ENCODE results near the gene CDYL.
"Not testable (repeated sequence)": the region's sequence is repeated elsewhere in the genome, so short reads cannot be mapped to it uniquely, and the experiment has no call there.

Gene CDYL

DNA sequence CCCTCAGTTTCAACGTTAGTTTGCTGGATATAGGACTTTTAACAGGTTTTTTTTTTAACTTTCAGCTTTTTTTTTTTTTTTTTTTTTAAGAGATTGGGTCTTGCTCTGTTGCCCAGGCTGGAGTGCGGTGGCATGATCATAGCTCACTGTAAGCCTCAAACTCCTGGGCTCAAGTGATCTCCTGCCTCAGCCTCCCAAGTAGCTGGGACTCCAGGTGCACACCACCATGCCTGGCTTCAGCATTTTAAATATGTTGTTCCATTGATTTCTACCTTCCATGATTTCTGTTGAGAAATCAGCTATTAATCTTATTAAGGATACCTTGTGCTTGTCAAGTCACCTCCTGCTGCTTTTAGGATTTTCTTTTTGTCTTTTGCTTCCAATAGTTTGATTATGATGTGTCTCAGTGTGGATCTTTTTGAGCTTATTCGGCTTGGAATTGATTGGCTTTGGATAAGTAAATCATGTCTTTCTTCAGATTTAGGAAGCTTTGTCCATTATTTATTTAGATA, 52.0 kb downstream of the CDYL start:
- peaks cover 8% of the 10 kb centered on the region for H3K9me3 ChIP-seq (ENCODE audit: control insufficient read depth, low read length)

DNA sequence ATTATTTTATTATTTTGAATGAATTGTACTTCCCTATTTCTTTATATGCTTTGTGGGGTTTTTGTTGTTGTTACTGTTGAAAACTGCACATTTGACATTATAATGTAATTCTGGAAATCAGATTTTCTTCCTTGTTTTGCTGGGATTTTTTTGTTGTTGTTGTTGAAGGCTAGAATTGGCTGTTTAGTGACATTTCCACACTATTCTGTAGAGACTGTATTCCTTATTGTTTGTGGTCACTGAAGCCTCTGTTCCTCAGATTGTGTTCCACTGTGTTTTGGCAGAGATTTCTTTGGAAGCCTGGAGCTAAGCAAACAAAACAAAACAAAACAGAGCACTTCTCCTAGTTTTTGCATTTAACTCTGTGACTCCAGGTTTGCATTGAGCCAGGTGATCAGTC, 52.9 kb downstream of the CDYL start:
- peaks cover 8% of the 10 kb centered on the region for H3K9me3 ChIP-seq (ENCODE audit: control insufficient read depth, low read length)
- no peak overlapping the region for H3K4me3 ChIP-seq (ENCODE audit: low read length)
- H3K36me3 ChIP-seq (ENCODE audit: control insufficient read depth, insufficient read depth, low read length): no peaks in the 10 kb centered on the region
- no peak overlapping the region for H3K9ac ChIP-seq (ENCODE audit: low read length)
- H3K27me3 ChIP-seq (ENCODE audit: control insufficient read depth, insufficient read depth, low read length): no peaks in the 10 kb centered on the region
- no peaks in the 10 kb centered on the region for H3K4me1 ChIP-seq (ENCODE audit: control insufficient read depth, insufficient read depth, low read length)

More for the DNA sequence above, 52.0 kb downstream of the CDYL start:
- H3K4me3 ChIP-seq (ENCODE audit: low read length): no peak overlapping the region
- H3K4me1 ChIP-seq (ENCODE audit: control insufficient read depth, insufficient read depth, low read length): no peaks in the 10 kb centered on the region
- H3K27me3 ChIP-seq (ENCODE audit: control insufficient read depth, insufficient read depth, low read length): no peaks in the 10 kb centered on the region
- H3K36me3 ChIP-seq (ENCODE audit: control insufficient read depth, insufficient read depth, low read length): no peaks in the 10 kb centered on the region
- no peak overlapping the region for H3K9ac ChIP-seq (ENCODE audit: low read length)

DNA sequence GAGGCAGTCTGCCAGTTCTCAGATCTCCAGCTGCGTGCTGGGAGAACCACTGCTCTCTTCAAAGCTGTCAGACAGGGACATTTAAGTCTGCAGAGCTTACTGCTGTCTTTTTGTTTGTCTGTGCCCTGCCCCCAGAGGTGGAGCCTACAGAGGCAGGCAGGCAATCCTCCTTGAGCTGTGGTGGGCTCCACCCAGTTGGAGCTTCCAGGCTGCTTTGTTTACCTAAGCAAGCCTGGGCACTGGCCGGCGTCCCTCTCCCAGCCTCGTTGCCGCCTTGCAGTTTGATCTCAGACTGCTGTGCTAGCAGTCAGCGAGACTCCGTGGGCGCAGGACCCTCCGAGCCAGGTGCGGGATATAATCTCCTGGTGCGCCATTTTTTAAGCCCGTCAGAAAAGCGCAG, 59.3 kb downstream of the CDYL start:
- not testable (repeated sequence) for H3K9ac ChIP-seq (ENCODE audit: low read length); H3K4me1 ChIP-seq (ENCODE audit: control insufficient read depth, insufficient read depth, low read length); H3K9me3 ChIP-seq (ENCODE audit: control insufficient read depth, low read length)

DNA sequence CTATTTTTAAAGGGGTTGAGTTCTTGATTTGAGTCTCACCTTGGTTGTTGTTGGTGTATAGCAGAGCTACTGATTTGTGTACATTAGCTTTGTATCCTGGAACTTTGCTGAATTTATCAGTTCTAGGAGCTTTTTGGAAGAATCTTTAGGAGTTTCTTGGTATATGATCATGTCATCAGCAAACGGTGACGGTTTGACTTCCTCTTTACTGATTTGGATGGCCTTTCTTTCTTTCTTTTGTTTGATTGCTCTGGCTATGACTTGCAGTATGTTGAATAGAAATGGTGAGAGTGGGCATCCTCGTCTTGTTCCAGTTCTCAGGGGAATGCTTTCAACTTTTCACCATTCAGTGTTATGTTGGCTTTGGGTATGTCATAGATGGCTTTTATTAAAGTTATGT, 64.0 kb downstream of the CDYL start:
- Histone ChIP-seq H3K27me3 (ENCODE audit: control insufficient read depth, insufficient read depth, low read length) (no peaks in the 10 kb centered on the region), H3K9ac (ENCODE audit: low read length) (no peak overlapping the region)

More for the DNA sequence above, 59.3 kb downstream of the CDYL start:
- H3K27me3 ChIP-seq (ENCODE audit: control insufficient read depth, insufficient read depth, low read length); H3K36me3 ChIP-seq (ENCODE audit: control insufficient read depth, insufficient read depth, low read length); H3K4me3 ChIP-seq (ENCODE audit: low read length): not testable (repeated sequence)

DNA sequence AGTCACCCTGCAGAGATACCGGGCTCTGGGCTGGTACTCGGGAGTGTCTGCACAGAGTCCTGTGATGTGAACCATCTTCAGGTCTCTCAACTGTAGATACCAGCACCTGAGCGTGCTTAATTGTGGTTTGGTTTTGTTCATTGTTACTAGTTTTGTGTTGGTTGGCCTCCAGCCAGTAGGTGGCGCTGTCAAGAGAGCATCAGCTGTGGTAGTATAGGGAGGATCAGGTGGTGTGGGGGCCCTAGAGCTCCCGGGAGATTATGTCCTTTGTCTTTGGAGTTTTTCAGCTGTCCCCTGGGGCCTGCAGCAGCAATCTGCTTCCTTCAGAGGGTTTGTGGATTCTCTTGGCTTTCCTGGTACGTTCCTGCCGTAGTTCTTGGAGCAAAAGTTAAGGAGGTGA, 67.9 kb downstream of the CDYL start:
- H3K9me3 ChIP-seq (ENCODE audit: control insufficient read depth, low read length): no peaks in the 10 kb centered on the region
- H3K4me1 ChIP-seq (ENCODE audit: control insufficient read depth, insufficient read depth, low read length): peaks cover 9% of the 10 kb centered on the region
- H3K27me3 ChIP-seq (ENCODE audit: control insufficient read depth, insufficient read depth, low read length): no peaks in the 10 kb centered on the region
- H3K9ac ChIP-seq (ENCODE audit: low read length): no peak overlapping the region
- H3K36me3 ChIP-seq (ENCODE audit: control insufficient read depth, insufficient read depth, low read length): no peaks in the 10 kb centered on the region
- no peak overlapping the region for H3K4me3 ChIP-seq (ENCODE audit: low read length)

More for the DNA sequence above, 64.0 kb downstream of the CDYL start:
- H3K4me1 ChIP-seq (ENCODE audit: control insufficient read depth, insufficient read depth, low read length): no peaks in the 10 kb centered on the region
- no peaks in the 10 kb centered on the region for H3K36me3 ChIP-seq (ENCODE audit: control insufficient read depth, insufficient read depth, low read length)
- H3K4me3 ChIP-seq (ENCODE audit: low read length): no peak overlapping the region
- H3K9me3 ChIP-seq (ENCODE audit: control insufficient read depth, low read length): no peaks in the 10 kb centered on the region

GRCh38 chr6:4846387-4846786, 70.2 kb downstream of the CDYL start:
- Histone ChIP-seq H3K9ac (ENCODE audit: low read length) (no peak overlapping the region), H3K9me3 (ENCODE audit: control insufficient read depth, low read length) (no peaks in the 10 kb centered on the region), H3K4me3 (ENCODE audit: low read length) (no peak overlapping the region), H3K27me3 (ENCODE audit: control insufficient read depth, insufficient read depth, low read length) (no peaks in the 10 kb centered on the region), H3K4me1 (ENCODE audit: control insufficient read depth, insufficient read depth, low read length) (peaks cover 10% of the 10 kb centered on the region), H3K36me3 (ENCODE audit: control insufficient read depth, insufficient read depth, low read length) (no peaks in the 10 kb centered on the region)

DNA sequence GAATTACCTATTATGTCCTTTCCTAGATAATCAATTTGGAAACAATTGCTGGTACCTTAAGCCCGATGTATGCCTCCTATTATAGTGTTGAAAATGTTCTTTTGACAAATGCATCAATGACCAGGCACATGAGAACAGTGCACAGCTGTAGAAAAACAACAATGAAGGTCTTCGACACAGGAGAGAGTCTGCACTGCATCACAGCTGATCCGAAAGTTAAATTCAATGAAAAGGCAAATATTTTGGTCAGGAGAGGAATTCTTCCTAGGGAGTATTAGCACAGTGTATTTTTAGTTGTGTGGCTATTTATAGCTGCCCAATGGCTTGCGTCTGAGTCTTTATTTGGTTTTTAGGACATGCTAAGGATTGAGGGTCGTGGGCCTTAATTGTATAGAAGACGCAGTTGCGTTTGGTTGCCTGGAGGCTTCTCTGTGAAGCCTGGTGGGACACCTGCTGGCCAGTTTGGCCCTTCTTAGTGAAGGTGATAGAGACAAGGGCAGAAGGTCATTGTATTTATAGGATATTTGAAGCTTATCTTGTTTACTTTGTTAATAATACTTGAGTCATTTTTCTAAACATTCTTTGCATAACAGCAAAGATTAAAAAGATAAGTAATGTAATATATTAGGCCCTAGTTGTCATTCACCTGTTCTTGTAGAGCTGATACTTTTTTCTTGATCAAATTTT, 72.3 kb downstream of the CDYL start:
- Histone ChIP-seq H3K9ac (ENCODE audit: low read length) (no peak overlapping the region), H3K4me1 (ENCODE audit: control insufficient read depth, insufficient read depth, low read length) (peaks cover 18% of the 10 kb centered on the region), H3K36me3 (ENCODE audit: control insufficient read depth, insufficient read depth, low read length) (no peaks in the 10 kb centered on the region), H3K4me3 (ENCODE audit: low read length) (no peak overlapping the region), H3K9me3 (ENCODE audit: control insufficient read depth, low read length) (no peaks in the 10 kb centered on the region), H3K27me3 (ENCODE audit: control insufficient read depth, insufficient read depth, low read length) (no peaks in the 10 kb centered on the region)

DNA sequence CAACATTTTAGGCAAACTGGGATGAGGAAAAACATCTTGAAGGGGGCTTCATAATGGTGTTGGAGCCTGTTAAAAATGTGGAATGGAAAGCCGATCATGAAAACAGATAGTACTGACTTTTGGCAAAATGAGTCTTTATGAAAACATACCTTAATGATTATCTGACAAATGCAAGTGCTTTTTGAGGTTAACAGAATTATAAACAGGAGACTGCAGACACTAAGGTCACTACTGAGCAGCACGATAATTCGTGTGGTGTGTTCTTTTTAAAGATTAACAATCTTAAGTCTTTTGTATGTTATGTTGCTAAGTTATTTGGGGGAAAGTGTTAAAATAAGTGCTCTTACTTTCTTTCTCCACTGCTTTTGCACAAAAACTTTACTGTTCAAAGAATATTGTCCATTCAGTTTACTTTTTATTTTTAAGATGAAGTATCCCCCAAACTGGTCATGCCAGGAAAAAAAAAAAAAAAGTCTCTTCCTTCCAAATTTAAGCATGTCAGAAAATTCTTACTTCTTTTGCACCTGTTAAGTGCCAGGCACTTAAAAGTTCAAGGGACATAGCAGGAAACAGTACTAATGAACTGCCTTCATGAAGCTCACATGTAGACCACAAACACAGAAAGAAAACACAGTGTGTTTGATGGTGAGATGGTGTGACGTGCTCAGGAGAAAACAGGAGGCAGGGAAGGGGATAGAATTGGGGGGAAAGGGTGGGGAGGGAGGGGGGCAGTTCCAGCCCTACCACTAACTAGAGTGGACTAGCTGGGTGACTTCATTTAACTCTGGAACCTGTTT, 73.2 kb downstream of the CDYL start:
- Histone ChIP-seq H3K36me3 (ENCODE audit: control insufficient read depth, insufficient read depth, low read length) (no peaks in the 10 kb centered on the region), H3K27me3 (ENCODE audit: control insufficient read depth, insufficient read depth, low read length) (no peaks in the 10 kb centered on the region), H3K4me1 (ENCODE audit: control insufficient read depth, insufficient read depth, low read length) (peaks cover 27% of the 10 kb centered on the region), H3K9me3 (ENCODE audit: control insufficient read depth, low read length) (no peaks in the 10 kb centered on the region), H3K9ac (ENCODE audit: low read length) (no peak overlapping the region), H3K4me3 (ENCODE audit: low read length) (no peak overlapping the region)

DNA sequence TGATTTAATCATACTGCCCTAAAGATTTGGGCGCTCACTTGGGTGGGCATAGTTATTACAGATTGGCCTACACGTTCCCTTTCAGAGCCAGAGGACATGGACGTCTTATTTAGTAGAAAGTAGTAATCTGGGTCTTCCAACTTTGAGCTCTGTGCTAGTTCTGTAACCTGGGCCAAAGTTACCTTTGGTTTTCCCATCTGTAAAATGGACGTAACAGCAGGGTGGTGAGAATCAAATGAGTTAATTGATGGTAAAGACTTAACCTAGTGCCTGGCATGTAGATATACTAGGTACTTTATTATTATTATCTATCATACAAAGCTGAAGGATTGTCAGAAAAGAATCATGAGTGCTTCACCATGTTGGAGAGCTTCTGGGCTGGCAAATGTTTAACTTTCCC, 74.8 kb downstream of the CDYL start:
- no peaks in the 10 kb centered on the region for H3K36me3 ChIP-seq (ENCODE audit: control insufficient read depth, insufficient read depth, low read length)
- no peaks in the 10 kb centered on the region for H3K9me3 ChIP-seq (ENCODE audit: control insufficient read depth, low read length)
- H3K4me1 ChIP-seq (ENCODE audit: control insufficient read depth, insufficient read depth, low read length): peaks cover 30% of the 10 kb centered on the region
- H3K4me3 ChIP-seq (ENCODE audit: low read length): no peak overlapping the region
- no peak overlapping the region for H3K9ac ChIP-seq (ENCODE audit: low read length)
- H3K27me3 ChIP-seq (ENCODE audit: control insufficient read depth, insufficient read depth, low read length): no peaks in the 10 kb centered on the region

DNA sequence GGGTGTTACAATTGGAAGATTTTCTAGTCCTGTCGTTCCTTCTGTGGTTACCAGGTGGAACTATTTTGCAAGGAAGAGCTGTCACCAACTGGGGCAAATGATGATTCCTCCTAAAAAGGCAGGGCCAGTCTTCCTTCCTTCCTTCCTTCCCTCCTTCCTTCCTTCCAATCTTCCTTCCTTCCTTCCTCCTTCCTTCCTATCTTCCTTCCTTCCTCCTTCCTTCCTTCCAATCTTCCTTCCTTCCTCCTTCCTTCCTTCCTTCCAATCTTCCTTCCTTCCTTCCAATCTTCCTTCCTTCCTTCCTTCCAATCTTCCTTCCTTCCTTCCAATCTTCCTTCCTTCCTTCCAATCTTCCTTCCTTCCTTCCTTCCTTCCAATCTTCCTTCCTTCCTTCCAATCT, 76.0 kb downstream of the CDYL start:
- not testable (repeated sequence) for H3K9me3 ChIP-seq (ENCODE audit: control insufficient read depth, low read length); H3K27me3 ChIP-seq (ENCODE audit: control insufficient read depth, insufficient read depth, low read length); H3K4me3 ChIP-seq (ENCODE audit: low read length); H3K9ac ChIP-seq (ENCODE audit: low read length); H3K36me3 ChIP-seq (ENCODE audit: control insufficient read depth, insufficient read depth, low read length)
- H3K4me1 ChIP-seq (ENCODE audit: control insufficient read depth, insufficient read depth, low read length): peaks cover 30% of the 10 kb centered on the region

DNA sequence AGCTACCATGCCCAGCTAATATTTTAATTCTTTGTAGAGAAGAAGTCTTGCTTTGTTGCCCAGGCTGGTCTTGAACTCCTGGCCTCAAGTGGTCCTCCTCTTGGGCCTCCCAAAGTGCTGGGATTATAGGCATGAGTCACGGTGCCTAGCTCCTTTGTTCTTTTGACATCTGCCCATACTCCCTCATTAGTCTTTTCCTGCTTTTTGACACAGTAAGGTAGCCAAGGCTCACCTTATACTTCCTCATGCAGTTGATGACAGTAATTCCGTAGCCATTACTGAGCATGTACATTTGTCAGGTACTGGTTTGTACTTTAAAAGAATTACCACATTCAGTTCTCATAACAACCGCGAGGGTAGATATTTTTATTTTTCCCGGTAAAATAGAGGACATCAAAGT, 76.7 kb downstream of the CDYL start:
- no peak overlapping the region for H3K4me3 ChIP-seq (ENCODE audit: low read length)
- no peak overlapping the region for H3K9ac ChIP-seq (ENCODE audit: low read length)
- H3K4me1 ChIP-seq (ENCODE audit: control insufficient read depth, insufficient read depth, low read length): peaks cover 35% of the 10 kb centered on the region
- no peaks in the 10 kb centered on the region for H3K27me3 ChIP-seq (ENCODE audit: control insufficient read depth, insufficient read depth, low read length)
- no peaks in the 10 kb centered on the region for H3K36me3 ChIP-seq (ENCODE audit: control insufficient read depth, insufficient read depth, low read length)
- no peaks in the 10 kb centered on the region for H3K9me3 ChIP-seq (ENCODE audit: control insufficient read depth, low read length)

DNA sequence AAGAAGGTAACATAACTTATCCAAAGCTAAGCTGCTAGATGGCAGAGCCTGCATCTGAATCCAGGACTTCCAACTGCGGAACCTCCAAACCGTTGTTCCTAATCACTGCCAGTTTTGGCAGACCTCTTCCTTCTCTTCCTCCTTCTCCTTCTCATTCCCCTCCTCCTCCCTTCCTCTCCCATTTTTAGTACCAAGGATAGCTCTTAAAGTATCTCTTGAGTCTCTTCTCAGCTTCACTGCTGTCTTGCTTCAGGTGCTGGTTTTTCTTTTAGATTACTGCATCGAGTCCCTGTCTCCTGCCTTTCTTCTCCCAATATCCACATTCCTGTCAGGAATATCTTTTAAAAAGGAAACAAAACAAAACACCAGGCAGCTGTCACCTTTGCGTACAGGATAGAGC, 77.1 kb downstream of the CDYL start:
- Histone ChIP-seq H3K27me3 (ENCODE audit: control insufficient read depth, insufficient read depth, low read length) (no peaks in the 10 kb centered on the region), H3K9ac (ENCODE audit: low read length) (no peak overlapping the region), H3K9me3 (ENCODE audit: control insufficient read depth, low read length) (no peaks in the 10 kb centered on the region), H3K4me3 (ENCODE audit: low read length) (no peak overlapping the region), H3K36me3 (ENCODE audit: control insufficient read depth, insufficient read depth, low read length) (no peaks in the 10 kb centered on the region), H3K4me1 (ENCODE audit: control insufficient read depth, insufficient read depth, low read length) (peaks cover 38% of the 10 kb centered on the region)
